H1 (cell line): ENCODE results near the gene GREB1. TPM values are rescaled to one million over a fixed set of nuclear protein-coding genes. Genes with fewer than 3 reads are reported as not detected.

Source experiments
- CTCF ChIA-PET: fragments of 300-600 bp; sonication (Branson Sonifier 250); formaldehyde crosslinking; loops from one replicate; lab custom pipeline; 2021; ENCODE audit not compliant: partially characterized antibody; lab: Charles Lee
- POLR2A ChIA-PET: fragments of 300-600 bp; sonication (Branson Sonifier 250); formaldehyde crosslinking; loops from one replicate; lab custom pipeline; 2021; ENCODE audit warnings: inconsistent platforms; ENCODE audit not compliant: partially characterized antibody; lab: Charles Lee
- DNase-seq, 2 experiments: peaks; one replicate each; pipeline versions ENCODE4 v3.0.0 to v3.0.0-alpha.2; 2010 to 2022; ENCODE audit warnings: low spot score in 2 of 2, low read depth in 1 of 2, mixed read lengths in 1 of 2
- FAIRE-seq: peaks from 2 replicates; lab custom pipeline; 2011; peaks lifted over from hg19 to GRCh38; lab: Jason Lieb, UNC
- H2AFZ ChIP-seq: 2 replicates; pipeline ENCODE4 v1.8.1; 2012; ENCODE audit warnings: low read length, inconsistent platforms
- H2AK5ac ChIP-seq: 2 replicates; pipeline ENCODE4 v1.6.1; 2013; ENCODE audit warnings: low read depth, low read length
- H2BK120ac ChIP-seq: replicated peaks from 2 replicates; pipeline ENCODE3; 2013; ENCODE audit warnings: low read depth, low read length, inconsistent platforms
- H2BK12ac ChIP-seq: 2 replicates; pipeline ENCODE4 v1.6.1; 2013; ENCODE audit warnings: low read depth, low read length
- H2BK15ac ChIP-seq: 2 replicates; pipeline ENCODE4 v1.6.1; 2013; ENCODE audit warnings: low read length
- H2BK20ac ChIP-seq: 2 replicates; pipeline ENCODE4 v1.6.1; 2013; ENCODE audit warnings: low read length
- H2BK5ac ChIP-seq: 2 replicates; pipeline ENCODE4 v1.6.1; 2013; ENCODE audit warnings: low read depth, low read length
- H3K14ac ChIP-seq: 2 replicates; pipeline ENCODE4 v1.6.1; 2013; ENCODE audit warnings: inconsistent platforms; ENCODE audit not compliant: insufficient read length
- H3K18ac ChIP-seq: 2 replicates; pipeline ENCODE4 v1.6.1; 2013; ENCODE audit warnings: low read length; ENCODE audit errors: extremely low read depth
- H3K23ac ChIP-seq: 2 replicates; pipeline ENCODE4 v1.6.1; 2013; ENCODE audit warnings: inconsistent platforms; ENCODE audit not compliant: insufficient read length
- H3K23me2 ChIP-seq: 2 replicates; pipeline ENCODE4 v1.6.1; 2013; ENCODE audit warnings: low read depth, low read length
- H3K27ac ChIP-seq: 2 replicates; pipeline ENCODE4 v1.6.1; 2011; ENCODE audit warnings: low read depth, low read length, inconsistent platforms
- H3K27me3 ChIP-seq, 4 experiments: replicated peaks in 1 of 4; 1 replicate in 1 of 4; 2 replicates in 3 of 4; pipeline versions ENCODE4 v1.6.1 to v1.8.1; 2011 to 2013; ENCODE audit warnings: low read length in 3 of 4, mild to moderate bottlenecking in 3 of 4, inconsistent platforms in 2 of 4, mixed read lengths in 2 of 4, moderate library complexity in 1 of 4; ENCODE audit not compliant: control insufficient read depth in 3 of 4, insufficient read depth in 3 of 4; ENCODE audit errors: extremely low read depth in 1 of 4
- H3K36me3 ChIP-seq, 4 experiments: 2 replicates each; pipeline versions ENCODE4 v1.6.1 to v1.8.1; 2011 to 2013; ENCODE audit warnings: mild to moderate bottlenecking in 4 of 4, low read length in 3 of 4, moderate library complexity in 2 of 4, control low read depth in 1 of 4, inconsistent platforms in 1 of 4; ENCODE audit not compliant: insufficient read depth in 4 of 4, control insufficient read depth in 2 of 4
- H3K4ac ChIP-seq: replicated peaks from 2 replicates; pipeline ENCODE3; 2013; ENCODE audit warnings: low read length, low read depth, mixed read lengths, inconsistent platforms; ENCODE audit not compliant: insufficient read length
- H3K4me1 ChIP-seq, 4 experiments: replicated peaks in 1 of 4; 1 replicate in 1 of 4; 2 replicates in 3 of 4; pipeline versions ENCODE4 v1.6.1 to v1.8.1; 2011 to 2013; ENCODE audit warnings: low read length in 3 of 4, inconsistent platforms in 2 of 4, mixed read lengths in 1 of 4; ENCODE audit not compliant: insufficient read depth in 4 of 4, control insufficient read depth in 3 of 4
- H3K4me2 ChIP-seq, 2 experiments: 2 replicates each; pipeline versions ENCODE4 v1.6.1 to v1.8.1; 2011 to 2013; ENCODE audit warnings: low read depth in 2 of 2, low read length in 2 of 2, control low read depth in 1 of 2, inconsistent platforms in 1 of 2, mild to moderate bottlenecking in 1 of 2; ENCODE audit not compliant: insufficient read depth in 1 of 2
- H3K4me3 ChIP-seq, 4 experiments: fragments of 200-600, 300-600 bp in 1 of 4; sonication (generic), shearing (Covaris generic), sonication (Bioruptor Twin) in 1 of 4; 2 replicates each; pipeline versions ENCODE4 v1.5.1 to v1.8.1; 2011 to 2016; ENCODE audit warnings: low read length in 4 of 4, low read depth in 3 of 4, control low read depth in 2 of 4, inconsistent platforms in 2 of 4, mild to moderate bottlenecking in 2 of 4, mixed read lengths in 1 of 4, moderate library complexity in 1 of 4; ENCODE audit not compliant: insufficient read depth in 2 of 4; ENCODE audit errors: extremely low read depth in 1 of 4
- H3K56ac ChIP-seq: replicated peaks from 2 replicates; pipeline ENCODE3; 2013; ENCODE audit warnings: low read depth, mild to moderate bottlenecking, mixed read lengths, low read length, inconsistent platforms; ENCODE audit not compliant: insufficient read length
- H3K79me1 ChIP-seq: 2 replicates; pipeline ENCODE4 v1.6.1; 2013; ENCODE audit warnings: low read depth, low read length, control low read depth
- H3K79me2 ChIP-seq, 2 experiments: 2 replicates each; pipeline versions ENCODE4 v1.6.1 to v1.8.1; 2012 to 2013; ENCODE audit warnings: low read length in 2 of 2, mild to moderate bottlenecking in 2 of 2, inconsistent platforms in 1 of 2; ENCODE audit not compliant: insufficient read depth in 2 of 2, control insufficient read depth in 1 of 2
- H3K9ac ChIP-seq, 4 experiments: replicated peaks in 1 of 4; 1 replicate in 1 of 4; 2 replicates in 3 of 4; pipeline versions ENCODE4 v1.6.1 to v1.8.1; 2011 to 2013; ENCODE audit warnings: low read depth in 3 of 4, low read length in 3 of 4, control low read depth in 2 of 4, mild to moderate bottlenecking in 2 of 4, moderate library complexity in 2 of 4, inconsistent platforms in 1 of 4; ENCODE audit errors: extremely low read depth in 1 of 4
- H3K9me3 ChIP-seq, 2 experiments: 2 replicates each; pipeline versions ENCODE4 v1.6.1 to v1.8.1; 2012 to 2013; ENCODE audit warnings: mild to moderate bottlenecking in 2 of 2, moderate library complexity in 2 of 2, control low read depth in 1 of 2, inconsistent platforms in 1 of 2, low read depth in 1 of 2, low read length in 1 of 2, mixed read lengths in 1 of 2; ENCODE audit not compliant: insufficient read depth in 2 of 2
- H4K20me1 ChIP-seq, 2 experiments: replicated peaks in 1 of 2; 2 replicates each; pipeline versions ENCODE3 to v1.8.1; 2011 to 2013; ENCODE audit warnings: inconsistent platforms in 2 of 2, low read length in 2 of 2, mild to moderate bottlenecking in 1 of 2; ENCODE audit not compliant: insufficient read depth in 2 of 2, control insufficient read depth in 1 of 2
- H4K5ac ChIP-seq: 2 replicates; pipeline ENCODE4 v1.6.1; 2013; ENCODE audit warnings: low read length, low read depth, mixed read lengths, inconsistent platforms; ENCODE audit not compliant: insufficient read length
- H4K8ac ChIP-seq: 2 replicates; pipeline ENCODE4 v1.8.0; 2013; ENCODE audit warnings: mild to moderate bottlenecking, moderate library complexity, low read length, inconsistent platforms; ENCODE audit not compliant: insufficient read depth; ENCODE audit errors: extremely low read depth
- H4K91ac ChIP-seq: replicated peaks from 2 replicates; pipeline ENCODE3; 2013; ENCODE audit warnings: low read length, mixed read lengths, inconsistent platforms; ENCODE audit not compliant: insufficient read length
- CTBP2 ChIP-seq: IDR thresholded peaks from 2 replicates; pipeline ENCODE4 v1.7.0; 2011; ENCODE audit warnings: borderline replicate concordance, mild to moderate bottlenecking, moderate library complexity, mixed read lengths, low read length; ENCODE audit not compliant: insufficient read depth, insufficient read length
- GTF2F1 ChIP-seq: IDR thresholded peaks from 2 replicates; pipeline ENCODE4 v1.6.1; 2012; ENCODE audit warnings: low read depth, low read length, improper control_type of control experiment, borderline replicate concordance
- HDAC2 ChIP-seq, 2 experiments: fragments of 300-600 bp in 1 of 2; sonication (generic) in 1 of 2; IDR thresholded peaks; 2 replicates each; pipeline ENCODE4 v1.6.1; 2011 to 2012; ENCODE audit warnings: low read depth in 2 of 2, low read length in 2 of 2, mild to moderate bottlenecking in 2 of 2, moderate library complexity in 2 of 2, borderline replicate concordance in 1 of 2, inconsistent platforms in 1 of 2
- JUND ChIP-seq: IDR thresholded peaks from 2 replicates; pipeline ENCODE4 v1.6.1; 2011; ENCODE audit warnings: mild to moderate bottlenecking, improper control_type of control experiment, low read length
- KDM1A ChIP-seq: fragments of 200-600, 300-600 bp; sonication (generic); IDR thresholded peaks from 2 replicates; pipeline ENCODE4 v1.7.1; 2016; ENCODE audit warnings: mild to moderate bottlenecking, low read length, borderline replicate concordance
- MAX ChIP-seq: IDR thresholded peaks from 2 replicates; pipeline ENCODE4 v1.6.1; 2012; ENCODE audit warnings: inconsistent platforms
- RBBP5 ChIP-seq: IDR thresholded peaks from 2 replicates; pipeline ENCODE4 v1.7.1; 2012; ENCODE audit warnings: low read depth, mild to moderate bottlenecking, inconsistent platforms, low read length, moderate library complexity, borderline replicate concordance
- RXRA ChIP-seq: IDR thresholded peaks from 2 replicates; pipeline ENCODE4 v1.6.1; 2011; ENCODE audit warnings: low read depth, mild to moderate bottlenecking, low read length, moderate library complexity; ENCODE audit not compliant: insufficient read depth
- SAP30 ChIP-seq: fragments of 300-600 bp; sonication (generic); IDR thresholded peaks from 2 replicates; pipeline ENCODE4 v1.7.1; 2012; ENCODE audit warnings: low read length, moderate library complexity, mild to moderate bottlenecking, inconsistent platforms; ENCODE audit not compliant: insufficient read depth, insufficient replicate concordance
- SIRT6 ChIP-seq: IDR thresholded peaks from one replicate; pipeline ENCODE4 v1.7.1; 2012; ENCODE audit warnings: low read length, inconsistent platforms
- TEAD4 ChIP-seq: IDR thresholded peaks from 2 replicates; pipeline ENCODE4 v1.6.1; 2012; ENCODE audit warnings: low read depth, low read length, inconsistent platforms, mixed read lengths
- WGBS, 2 experiments: shearing (Covaris generic) in 1 of 2; methylation state at CpG; one replicate each; pipeline versions ENCODE4 v1.1.6 to v1.1.7; 2013 to 2015; ENCODE audit warnings: low lambda C conversion rate in 2 of 2, mixed read lengths in 2 of 2, inconsistent platforms in 1 of 2, low coverage in 1 of 2, missing lambda C conversion rate in 1 of 2; ENCODE audit not compliant: insufficient replicate concordance in 2 of 2, insufficient coverage in 1 of 2, insufficient read length in 1 of 2; ENCODE audit errors: extremely low coverage in 1 of 2, missing lambda C conversion rate in 1 of 2; 5-methylcytosine and 5-hydroxymethylcytosine counted together
- polyA plus RNA-seq, 7 experiments: library from polyadenylated mRNA; depleted of rRNA in 3 of 7; stranded (reverse) in 5 of 7; unstranded in 2 of 7; fragments of >200 nt in 5 of 7; fragments of 200-250 nt in 2 of 7; gene quantifications; 1 replicate in 5 of 7; 2 replicates in 1 of 7; 4 replicates in 1 of 7; pipeline versions ENCODE4 v1.2.1 to v1.2.3, GENCODE V29; 2011 to 2013; ENCODE audit warnings: missing spikeins in 2 of 7, mixed read lengths in 2 of 7
- total RNA-seq: library from RNA; stranded (reverse); fragmentation: NEBNext Ultra II Directional; extraction: Animal tissue kit (Norgen Biotek cat#: 25700); gene quantifications from 2 replicates; pipeline ENCODE4 v1.2.1, GENCODE V29; 2021

GREB1 gene
- total and polyA plus RNA-seq, 2 of the 8 experiments (the other 6 are each of a cell fraction or from before 2014, with no cell fraction given), result 7.9 to 43.4 TPM

- H4K5ac ChIP-seq, result no peak overlapping the region
- no peak for DNase-seq
- H3K9me3 ChIP-seq, result no peaks in the 10 kb centered on the region
- no peak overlapping the region for H3K9ac ChIP-seq
- no peak overlapping the region for H3K18ac ChIP-seq
- no peak overlapping the region for H2BK12ac ChIP-seq
- no peak overlapping the region for H2BK5ac ChIP-seq
- H3K4me2 ChIP-seq, result no peak overlapping the region
- H2AFZ ChIP-seq, result no peak overlapping the region
- H3K79me1 ChIP-seq, result peaks cover 7% of the 10 kb centered on the region
- ChIA-PET CTCF (interaction anchor here (0.7 to 22.6 kb wide), 6 partner anchors 23 to 99 kb away, joined by 3 to 377 read pairs (median 3); no protein-coding TSS in a partner anchor), POLR2A (interaction anchor here (0.6 kb wide), 1 partner anchor 47 kb away, joined by 3 read pairs; no protein-coding TSS in a partner anchor)
- H3K4ac ChIP-seq, result no peak overlapping the region
- H4K8ac ChIP-seq, result no peak overlapping the region
- H3K56ac ChIP-seq, result no peak overlapping the region
- H4K20me1 ChIP-seq, result peaks cover 0 to 3% of the 10 kb centered on the region in 2 experiments
- H4K91ac ChIP-seq, result no peak overlapping the region
- no peak overlapping the region for H2AK5ac ChIP-seq
- no peak for FAIRE-seq
- no peak overlapping the region for H3K4me3 ChIP-seq
- no peak overlapping the region for H3K23ac ChIP-seq
- peaks cover 0 to 3% (median 2%) of the 10 kb centered on the region in 4 experiments; a peak in 2 of 7 replicates for H3K4me1 ChIP-seq
- H3K79me2 ChIP-seq, result no peaks in the 10 kb centered on the region
- no peaks in the 10 kb centered on the region for H3K27me3 ChIP-seq
- no peak overlapping the region for H3K14ac ChIP-seq
- no peak overlapping the region for H3K27ac ChIP-seq
- no peak overlapping the region for H2BK15ac ChIP-seq
- H2BK20ac ChIP-seq, result no peak overlapping the region
- H2BK120ac ChIP-seq, result no peak overlapping the region
- no peaks in the 10 kb centered on the region for H3K36me3 ChIP-seq
- WGBS, 2 experiments, result 93% methylated on average over 6 of the region's 6 CpGs; no CpG with 5 or more reads in 1 of the 2 experiments
- H3K23me2 ChIP-seq, result no peaks in the 10 kb centered on the region
- TF ChIP-seq JUND (no peak), TEAD4 (no peak), MAX (no peak), KDM1A (no peak), CTBP2 (no peak), RBBP5 (no peak), SAP30 (no peak), HDAC2 (IDR thresholded peaks at IDR 0.05; ENCODE audit: borderline replicate concordance in 1 of 2, low read depth in 2 of 2, low read length in 2 of 2) (no peak), SIRT6 (no peak), RXRA (no peak), GTF2F1 (no peak)
These were observed 2.9 kb upstream of the GREB1 start for GRCh38 chr2:11530864-11531465.
